Heart right ventricle (tissue), 16 donors: ENCODE data around the gene GSE1. TPM values are rescaled to one million over a fixed set of nuclear protein-coding genes. Genes with fewer than 3 reads are reported as not detected.

Experiments used
- ATAC-seq, 8 donors: fragments of 200-7000 bp; cut with Tn5 transposase; one replicate each; pipeline ENCODE4 v1.9.1; 2020; ENCODE audit warnings: mild to moderate bottlenecking in 8 of 8, moderate library complexity in 8 of 8, moderate number of reproducible peaks in 1 of 8
- DNase-seq, 2 donors: peaks; one replicate each; pipeline ENCODE4 v3.0.0-alpha.2; 2020
- H3K27ac ChIP-seq, 10 donors: fragments of 200-600 bp; sonication (generic) in 2 of 10; one replicate each; pipeline versions ENCODE4 v1.5.0 to v1.8.0; 2020 to 2022; ENCODE audit warnings: mild to moderate bottlenecking in 3 of 10
- H3K27me3 ChIP-seq, 7 donors: fragments of 200-600 bp; one replicate each; pipeline ENCODE4 v1.8.0; 2021 to 2022; ENCODE audit warnings: mild to moderate bottlenecking in 2 of 7
- H3K36me3 ChIP-seq, 9 donors: fragments of 200-600 bp; sonication (generic) in 1 of 9; one replicate each; pipeline versions ENCODE4 v1.5.0 to v1.8.0; 2020 to 2022; ENCODE audit warnings: mild to moderate bottlenecking in 2 of 9
- H3K4me1 ChIP-seq, 9 donors: fragments of 200-600 bp; sonication (generic) in 1 of 9; one replicate each; pipeline versions ENCODE4 v1.5.0 to v1.8.0; 2020 to 2022; ENCODE audit warnings: mild to moderate bottlenecking in 4 of 9
- H3K4me3 ChIP-seq, 10 donors: fragments of 200-600 bp; sonication (generic) in 2 of 10; one replicate each; pipeline versions ENCODE4 v1.5.0 to v1.8.0; 2020 to 2022; ENCODE audit warnings: mild to moderate bottlenecking in 7 of 10, moderate library complexity in 2 of 10
- H3K9me3 ChIP-seq, 11 donors: fragments of 200-600 bp in 10 of 11; sonication (generic) in 2 of 11; one replicate each; pipeline versions ENCODE4 v1.5.0 to v1.8.0; 2013 to 2022; ENCODE audit warnings: mild to moderate bottlenecking in 2 of 11, control low read depth in 1 of 11, moderate library complexity in 1 of 11
- CTCF ChIP-seq, 9 donors: fragments of 200-600 bp; sonication (generic) in 2 of 9; IDR thresholded peaks; one replicate each; pipeline versions ENCODE4 v1.5.0 to v1.8.0; 2021 to 2022; ENCODE audit warnings: antibody characterized with exemption in 9 of 9, mild to moderate bottlenecking in 5 of 9, moderate library complexity in 1 of 9
- WGBS, 2 donors: extraction: QIAGEN DNeasy Blood & Tissue Kit; methylation state at CpG; one replicate each; pipeline ENCODE4 v1.1.7; 2013; ENCODE audit warnings: inconsistent platforms in 1 of 2; 5-methylcytosine and 5-hydroxymethylcytosine counted together
- intact Hi-C, 10 donors: fragments of 100-400 bp; cut with DNase I; formaldehyde crosslinking; loops; one replicate each; pipeline versions ENCODE4 v1.11.1 to v1.14.2; 2022
- polyA plus RNA-seq, 2 donors: library from polyadenylated mRNA; stranded (reverse); fragments of 200-250 nt; gene quantifications; one replicate each; pipeline ENCODE4 v1.2.3, GENCODE V29; 2013
- total RNA-seq, 10 donors: library from RNA; stranded (reverse); fragmentation: NEBNext Ultra II Directional in 3 of 10; extraction: Animal tissue kit (Norgen Biotek cat#: 25700) in 3 of 10; gene quantifications; one replicate each; pipeline versions ENCODE4 v1.2.1 to v1.2.4, GENCODE V29; 2021 to 2023
- donor health status: Arrhythmogenic right ventricular cardiomyopathy.
- donor health status: ischemic (EF 13 %, LVEDD 7.1; RV severe dilation, severe dysfunction).
- donor health status: healthy with polysubstance abuse.
- donor health status: DM: no; HTN: yes; CAD: no.
- donor health status: DM: no; HTN: no; CAD: no.
- donor health status: ischemic (EF 25% LVEDD 6.9; RV normal size, moderate dysfunction).
- donor health status: ischemic (EF 25% LVEDD 5.7; RV mildly dilated, moderate dysfunction).
- donor health status: healthy.
- donor health status: DM: yes; HTN: yes; CAD: no.
- donor health status: Ischemic cardiomyopathy.
- donor health status: ischemic (EF 35%, LVEDD 5.7; RV mildly dilated, moderate dysfunction).
- donor health status: nonischemic (EF 11% LVEDD 7.7; RV severe dilation, severe dysfunction).
- donor health status: DM: yes; HTN: yes; CAD: no.
- donor health status: PGD.
- donor health status: ischemic (EF 29% LVEDD 5.4; RV normal size, mild dysfunction).
- donor health status: nonischemic (EF 23%, LVEDD 6.1; RV moderate dilation, normal function).

Gene GSE1
- total and polyA plus RNA-seq, 12 donors: 15.6 to 53.2 (median 32.6) TPM

DNA sequence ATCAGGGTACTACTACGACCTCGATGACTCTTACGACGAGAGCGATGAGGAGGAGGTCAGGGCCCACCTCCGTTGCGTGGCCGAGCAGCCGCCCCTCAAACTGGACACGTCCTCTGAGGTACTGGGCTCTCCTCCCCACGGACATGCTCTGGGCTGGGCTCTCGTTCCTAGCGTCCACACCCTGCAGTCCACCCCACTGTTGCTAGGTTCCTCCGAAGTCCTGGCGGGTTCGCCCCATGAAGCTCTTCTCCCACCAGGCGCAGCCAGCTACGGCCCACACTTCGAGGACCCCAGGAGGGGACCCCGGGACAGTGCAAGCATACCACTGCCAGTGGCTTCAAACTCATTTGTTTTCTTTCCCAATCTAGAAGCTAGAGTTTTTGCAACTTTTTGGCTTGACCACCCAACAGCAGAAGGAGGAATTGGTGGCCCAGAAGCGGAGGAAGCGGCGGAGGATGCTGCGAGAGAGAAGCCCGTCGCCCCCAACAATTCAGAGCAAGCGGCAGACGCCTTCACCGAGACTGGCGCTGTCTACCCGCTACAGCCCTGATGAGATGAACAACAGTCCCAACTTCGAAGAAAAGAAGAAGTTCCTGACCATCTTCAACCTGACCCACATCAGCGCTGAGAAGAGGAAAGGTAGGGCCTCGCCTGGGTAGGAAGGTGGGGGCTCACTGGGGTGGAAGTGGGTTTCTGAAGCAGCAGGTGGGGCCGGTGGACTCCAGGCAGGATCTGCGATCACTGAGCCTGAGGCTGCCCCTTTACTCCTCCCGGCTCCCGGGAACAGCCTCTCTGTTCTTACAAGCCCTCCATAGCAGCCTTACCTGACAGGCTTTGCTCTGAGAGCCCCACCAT lies 50.1 kb downstream of the GSE1 start:
- no peak overlapping the region for H3K27ac ChIP-seq
- H3K9me3 ChIP-seq: no peaks in the 10 kb centered on the region
- TF ChIP-seq CTCF (IDR thresholded peaks at IDR 0.05): no peak
- no peak overlapping the region for H3K4me3 ChIP-seq
- peaks cover 0 to 98% (median 58%) of the 10 kb centered on the region in 9 donors for H3K36me3 ChIP-seq
- ATAC-seq (no peak), DNase-seq (no peak)
- intact Hi-C loops: loop anchor here in 3 of 10 donors (5.0 kb wide), 1 partner anchor 54 kb away; no protein-coding TSS in a partner anchor
- WGBS, 2 donors: 95 to 96% methylated on average over 38 of the region's 38 CpGs
- H3K27me3 ChIP-seq: no peaks in the 10 kb centered on the region
- H3K4me1 ChIP-seq: peaks cover 0 to 23% (median 13%) of the 10 kb centered on the region in 9 donors

DNA sequence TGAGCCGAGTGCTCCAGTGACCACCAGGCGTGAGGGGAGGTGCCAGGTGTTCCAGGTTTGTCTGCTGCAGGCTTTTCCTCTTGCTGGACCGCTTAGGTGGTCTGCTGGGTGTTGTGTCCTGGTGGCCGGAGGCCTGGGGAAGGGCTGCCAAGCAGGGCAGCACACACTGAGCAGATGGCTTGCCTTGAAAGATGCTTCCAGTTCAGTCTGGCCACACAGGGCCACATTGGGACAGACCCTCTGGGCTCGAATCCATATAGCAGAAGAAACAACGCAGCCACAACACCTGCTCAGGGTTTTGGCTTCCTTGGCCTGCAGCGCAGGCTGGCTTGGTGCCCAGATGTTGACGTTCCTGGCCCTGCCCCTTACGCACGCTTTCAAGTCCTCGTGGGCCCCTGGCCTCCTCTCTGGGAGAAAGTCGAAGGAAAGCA lies 50.8 kb downstream of the GSE1 start:
- Histone ChIP-seq H3K27me3 (no peaks in the 10 kb centered on the region), H3K4me1 (peaks cover 0 to 20% (median 13%) of the 10 kb centered on the region in 9 donors), H3K36me3 (peaks cover 0 to 98% (median 58%) of the 10 kb centered on the region in 9 donors), H3K27ac (no peak overlapping the region), H3K4me3 (no peak overlapping the region), H3K9me3 (no peaks in the 10 kb centered on the region)
- DNase-seq (no peak), ATAC-seq (peak in 2 of 8 donors; percentile 10 to 21)
- no peak for TF ChIP-seq CTCF (IDR thresholded peaks at IDR 0.05)
- WGBS, 2 donors: 57 to 64% methylated on average over 12 of the region's 12 CpGs
- intact Hi-C loops: loop anchor here in 3 of 10 donors (5.0 kb wide), 1 partner anchor 53 kb away; no protein-coding TSS in a partner anchor

GRCh38 chr16:85664580-85665372 lies 51.7 kb downstream of the GSE1 start:
- Histone ChIP-seq H3K36me3 (peaks cover 0 to 99% (median 65%) of the 10 kb centered on the region in 9 donors), H3K9me3 (no peaks in the 10 kb centered on the region), H3K27me3 (no peaks in the 10 kb centered on the region), H3K4me1 (peaks cover 0 to 11% (median 6%) of the 10 kb centered on the region in 9 donors), H3K4me3 (no peak overlapping the region), H3K27ac (no peak overlapping the region)
- intact Hi-C loops: loop anchor here in 3 of 10 donors (5.0 kb wide), 1 partner anchor 53 kb away; no protein-coding TSS in a partner anchor
- 93% methylated on average over 27 of the region's 27 CpGs for WGBS, 2 donors
- no peak for TF ChIP-seq CTCF (IDR thresholded peaks at IDR 0.05)
- DNase-seq: no peak
- ATAC-seq: no peak

DNA sequence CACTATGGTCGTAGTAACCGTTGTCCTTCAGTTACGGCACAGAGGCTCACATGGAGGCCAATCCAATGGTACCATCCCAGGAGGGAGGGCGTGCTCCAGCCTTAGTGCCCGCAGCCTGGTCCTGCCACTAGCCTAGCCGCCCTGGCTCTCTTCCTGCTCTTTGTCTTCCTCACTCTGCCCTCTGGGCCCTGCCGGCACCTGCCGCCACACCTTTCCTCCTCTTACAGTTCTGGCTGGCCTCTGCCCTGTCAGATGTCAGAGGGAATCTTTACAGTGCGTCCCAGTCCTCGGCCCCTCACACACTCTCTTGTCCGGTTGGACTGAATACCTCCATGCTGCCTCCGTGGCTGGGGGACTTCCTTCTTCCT lies 52.2 kb downstream of the GSE1 start:
- H3K36me3 ChIP-seq: peaks cover 0 to 99% (median 66%) of the 10 kb centered on the region in 9 donors
- DNase-seq: no peak
- H3K4me3 ChIP-seq: no peak overlapping the region
- H3K9me3 ChIP-seq: no peaks in the 10 kb centered on the region
- no peak for TF ChIP-seq CTCF (IDR thresholded peaks at IDR 0.05)
- ATAC-seq: no peak
- intact Hi-C loops: no loop called here
- peaks cover 0 to 5% (median 0%) of the 10 kb centered on the region in 9 donors for H3K4me1 ChIP-seq
- WGBS, 2 donors: 94% methylated on average over 12 of the region's 12 CpGs
- no peak overlapping the region for H3K27ac ChIP-seq
- H3K27me3 ChIP-seq: no peaks in the 10 kb centered on the region
